HG03196 (cell line): ENCODE results near the gene STARD8.
"Not testable (repeated sequence)": the region's sequence is repeated elsewhere in the genome, so short reads cannot be mapped to it uniquely, and the experiment has no call there.

Experiments used
- ATAC-seq: cut with Tn5 transposase; IDR thresholded peaks from one replicate; pipeline ENCODE4 v1.9.1; 2021; ENCODE audit not compliant: unreplicated experiment

The STARD8 gene

DNA sequence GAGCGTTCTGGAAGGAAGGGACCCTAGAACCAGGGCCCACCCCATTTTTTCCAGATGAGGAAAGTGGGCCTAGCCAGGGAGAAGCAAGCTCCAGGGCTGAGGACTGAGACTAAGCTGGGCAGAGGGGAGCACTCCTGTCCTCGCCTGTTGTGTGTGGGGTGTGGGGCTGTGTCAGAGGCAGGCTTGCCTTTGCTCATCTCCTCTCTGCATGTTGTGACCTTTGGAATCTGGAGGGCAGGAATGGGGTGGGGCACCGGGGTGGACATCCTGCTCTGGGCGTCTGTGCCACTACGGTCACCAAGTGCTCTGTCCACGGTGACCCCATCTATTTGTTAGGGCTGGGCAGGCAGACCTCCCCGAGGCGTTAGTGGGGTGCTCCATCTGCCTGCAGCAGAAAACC lies 41.5 kb downstream of the STARD8 start:
- not testable (repeated sequence) for ATAC-seq

DNA sequence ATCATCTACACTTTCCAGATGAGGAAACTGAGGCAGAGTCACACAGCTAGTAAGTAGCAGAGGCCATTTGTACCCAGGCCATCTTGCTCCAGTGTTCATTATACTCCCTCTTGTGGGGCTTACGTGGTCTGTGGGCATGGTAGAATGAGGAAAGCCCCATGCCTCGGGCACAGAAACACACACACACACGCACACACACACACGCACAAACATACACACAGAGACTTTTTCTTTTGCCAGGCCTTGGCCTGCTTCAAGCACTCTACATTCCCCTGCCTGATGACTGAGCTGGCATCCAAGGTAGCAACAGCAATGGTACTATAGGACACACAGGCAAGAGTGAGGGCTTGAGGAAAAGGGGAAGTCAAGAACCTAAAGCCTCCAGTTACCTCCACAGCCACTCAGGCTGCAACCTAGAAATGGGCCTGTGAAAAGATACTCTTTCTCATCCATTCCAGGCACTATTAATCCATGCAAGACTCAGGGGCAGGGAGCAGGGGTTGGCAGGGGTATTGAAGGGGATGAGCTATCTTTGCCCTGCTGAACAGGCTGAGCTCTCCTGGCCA lies 43.6 kb downstream of the STARD8 start:
- no peak for ATAC-seq

DNA sequence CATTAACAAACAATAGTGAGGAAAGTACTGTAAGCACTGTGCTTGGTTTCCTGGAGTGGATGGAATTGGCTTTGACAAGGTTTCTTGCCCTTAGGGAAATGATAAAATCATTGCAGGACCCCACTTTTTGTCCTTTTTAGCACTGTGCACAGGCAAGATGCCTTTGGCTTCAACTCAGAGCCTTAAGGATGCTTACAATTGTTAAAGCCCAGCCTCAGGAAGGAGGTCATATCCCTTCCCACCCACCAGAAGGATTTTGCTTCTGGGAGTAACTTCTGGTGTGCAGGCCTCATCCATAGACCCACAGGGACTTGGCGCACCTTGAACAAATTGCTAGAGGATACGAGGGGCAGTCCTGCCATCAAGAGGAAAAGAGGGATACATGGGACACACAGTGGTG lies 44.5 kb downstream of the STARD8 start:
- ATAC-seq: no peak

DNA sequence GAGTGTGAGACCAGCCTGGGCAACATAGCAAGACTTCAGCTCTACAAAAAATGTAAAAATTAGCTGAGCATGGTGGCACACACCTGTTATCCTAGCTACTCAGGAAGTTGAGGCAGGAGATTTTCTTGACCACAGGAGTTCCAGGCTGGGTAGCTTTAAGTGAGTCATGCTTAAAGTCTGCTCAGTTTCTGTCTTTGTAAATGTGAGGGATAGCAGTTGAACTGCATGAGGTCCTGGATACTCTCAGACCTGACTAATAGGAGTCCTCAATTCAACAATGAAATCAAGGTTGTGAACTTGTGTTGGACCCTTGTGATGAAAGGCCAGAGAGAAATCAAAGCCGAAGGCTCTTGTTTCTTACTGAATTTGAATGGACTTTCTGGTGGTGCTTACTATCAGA lies 45.2 kb downstream of the STARD8 start:
- no peak for ATAC-seq

DNA sequence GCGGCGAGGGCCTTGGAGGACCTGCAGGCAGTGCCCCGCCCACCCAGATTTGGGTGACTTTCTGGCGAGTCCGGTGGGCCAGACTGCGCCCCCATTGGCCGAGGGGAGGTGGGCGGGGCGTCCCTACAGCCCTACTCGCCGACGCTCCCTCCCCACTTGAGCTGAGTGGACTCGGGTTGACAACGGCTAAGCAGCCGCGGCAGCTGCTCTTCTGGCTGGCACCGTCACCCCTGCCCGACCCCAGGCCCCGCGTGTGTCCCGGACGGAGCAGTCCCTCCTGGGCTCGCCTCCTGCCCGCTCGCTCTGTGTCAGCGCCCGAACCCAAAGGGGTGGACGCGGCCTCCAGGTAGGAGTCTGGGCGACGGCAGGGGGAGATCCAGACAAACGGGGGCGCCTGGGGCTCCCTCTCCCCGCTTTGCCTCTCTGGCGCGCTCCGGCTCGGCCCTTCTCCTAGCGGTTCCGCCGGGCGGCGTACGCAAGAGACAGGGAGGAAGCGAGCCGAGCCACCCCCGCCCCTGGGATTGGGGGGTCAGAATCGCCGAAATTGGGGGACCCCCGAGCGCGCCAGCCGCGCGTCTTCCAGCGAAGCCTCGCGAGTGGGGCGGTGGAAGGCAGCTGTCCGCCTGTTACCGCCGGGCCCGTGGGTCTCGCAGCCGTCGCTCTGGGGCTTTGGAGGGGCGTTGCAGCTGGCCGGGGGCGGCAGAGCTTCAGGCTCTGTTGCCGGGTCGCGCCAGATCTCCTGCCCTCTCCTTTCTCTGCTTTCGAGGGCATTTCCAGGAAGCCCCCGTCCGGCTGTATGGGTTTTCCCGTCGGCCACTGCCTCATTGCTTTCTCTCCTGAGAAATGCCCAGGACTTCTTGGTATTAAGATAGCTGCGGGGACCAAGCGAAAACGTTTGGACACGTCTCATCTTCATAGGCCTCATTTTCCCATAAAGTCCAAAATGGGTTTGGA lies 46.3 kb downstream of the STARD8 start:
- ATAC-seq: no peak

DNA sequence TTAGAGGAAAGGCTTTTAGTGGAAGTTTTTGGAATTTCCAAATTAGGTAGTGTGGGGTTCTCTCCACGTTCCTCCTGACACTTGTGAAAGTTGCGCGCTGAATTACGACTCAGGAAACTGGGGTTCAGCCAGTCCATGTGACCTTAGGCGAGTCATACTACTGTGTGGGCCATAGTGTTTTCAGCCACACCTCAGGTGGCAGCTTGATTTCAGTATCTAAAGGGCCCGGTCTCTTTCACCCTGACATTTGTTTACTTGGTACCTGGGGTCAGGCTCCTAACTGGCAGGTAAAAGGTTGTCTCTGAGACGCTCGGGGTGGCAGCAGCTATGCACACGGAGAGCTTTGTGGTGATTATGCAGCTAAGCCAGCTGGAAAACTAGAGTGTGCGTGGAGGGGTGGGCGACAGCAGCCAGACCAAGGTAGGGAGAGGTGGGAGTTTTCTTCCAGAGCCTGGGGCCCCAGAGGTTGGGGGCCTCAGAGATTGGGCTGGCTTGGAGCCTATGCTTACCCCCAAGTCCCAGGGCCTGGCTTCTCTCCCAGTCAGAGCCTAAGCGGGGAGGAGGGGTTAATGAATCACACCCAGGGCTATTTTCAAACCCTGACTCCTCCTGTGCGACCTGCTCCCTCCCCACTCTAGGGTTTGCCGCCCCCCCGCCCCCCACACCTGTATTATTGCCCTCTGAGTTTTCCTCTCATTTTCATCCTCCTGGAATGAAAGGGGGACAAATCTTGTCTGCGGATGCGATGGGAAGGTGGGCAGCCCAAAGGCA lies 47.2 kb downstream of the STARD8 start:
- no peak for ATAC-seq

DNA sequence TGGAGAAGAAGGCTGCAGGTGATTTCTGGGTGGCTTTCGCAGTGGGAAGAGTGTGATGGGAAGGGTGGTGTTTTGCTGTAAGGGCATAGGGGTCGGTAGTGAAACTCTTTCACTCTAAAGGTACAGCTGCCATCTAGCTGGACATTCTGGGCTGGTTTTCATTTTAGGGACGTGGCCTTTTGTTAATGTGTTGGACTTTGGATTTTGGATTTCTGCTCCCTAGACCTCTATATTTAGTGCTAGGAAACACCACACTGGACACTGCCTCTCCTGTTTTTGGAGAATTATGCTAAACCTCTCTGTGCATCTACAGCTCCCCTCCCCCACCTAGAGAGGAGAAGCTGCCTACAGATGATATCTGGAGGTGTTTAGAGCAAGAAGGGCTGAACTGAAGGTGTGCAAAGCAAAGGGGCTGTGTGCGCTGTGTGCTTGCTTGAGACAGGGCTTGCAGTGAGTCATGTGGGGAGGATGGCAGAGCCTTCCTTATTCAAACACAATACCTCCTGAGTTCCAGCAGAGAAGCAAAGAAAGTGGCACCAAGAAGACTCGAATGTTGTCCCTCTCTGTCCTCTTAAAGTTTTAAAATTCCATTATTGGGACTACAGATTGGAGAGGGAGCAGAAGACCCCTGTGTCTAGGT lies 47.9 kb downstream of the STARD8 start:
- ATAC-seq: no peak

DNA sequence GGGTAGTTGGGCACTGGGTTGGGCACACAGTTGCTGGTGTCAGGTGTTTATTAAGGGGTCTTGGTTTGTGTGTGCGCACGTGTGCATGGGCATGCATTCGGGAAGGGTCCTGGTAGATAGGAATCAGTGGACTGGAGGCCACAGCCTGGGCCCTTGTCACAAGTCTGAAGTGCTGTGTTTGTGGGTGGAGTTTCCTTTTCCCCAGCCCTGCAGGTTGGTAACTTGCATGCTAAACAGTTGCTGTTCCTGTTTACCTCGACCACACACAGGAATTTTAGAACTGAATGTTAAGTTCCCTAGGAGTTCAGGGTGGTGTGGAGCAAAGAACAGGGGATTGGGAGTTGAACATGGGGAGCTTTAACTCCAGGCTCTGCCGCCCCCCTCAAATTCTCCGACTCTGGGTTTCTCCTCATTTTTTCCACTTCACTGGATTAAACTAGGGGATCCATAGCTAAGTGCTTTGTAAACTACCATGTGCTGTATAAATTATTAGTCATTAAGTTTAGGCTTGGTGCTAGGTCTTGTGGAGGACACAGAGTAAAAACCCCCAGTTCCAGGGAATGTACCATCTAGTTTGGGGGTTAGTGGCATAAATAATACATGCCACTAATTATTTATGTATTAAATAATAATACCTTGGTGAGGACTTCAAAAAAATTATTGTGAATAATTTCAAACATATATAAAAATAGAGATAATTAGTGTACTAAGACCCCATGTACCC lies 49.0 kb downstream of the STARD8 start:
- ATAC-seq: no peak

DNA sequence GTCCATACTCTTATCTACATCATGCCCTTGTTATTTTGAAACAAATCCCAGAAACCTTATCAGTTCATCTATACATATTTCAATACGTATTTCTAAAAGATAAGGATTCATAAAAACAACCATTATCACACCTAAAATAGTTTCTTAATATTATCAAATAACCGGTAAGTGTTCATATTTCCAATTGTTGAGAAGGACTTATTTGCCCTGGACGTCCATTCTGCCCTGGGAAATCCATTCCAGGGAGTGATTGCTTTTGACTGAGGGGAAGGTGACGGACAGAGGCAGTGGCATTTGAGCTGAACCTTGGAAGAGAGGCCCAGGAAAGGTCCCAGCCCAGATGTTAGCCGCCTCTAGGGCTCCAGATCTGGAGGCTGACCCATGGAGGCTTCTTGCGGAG lies 49.6 kb downstream of the STARD8 start:
- ATAC-seq: no peak

DNA sequence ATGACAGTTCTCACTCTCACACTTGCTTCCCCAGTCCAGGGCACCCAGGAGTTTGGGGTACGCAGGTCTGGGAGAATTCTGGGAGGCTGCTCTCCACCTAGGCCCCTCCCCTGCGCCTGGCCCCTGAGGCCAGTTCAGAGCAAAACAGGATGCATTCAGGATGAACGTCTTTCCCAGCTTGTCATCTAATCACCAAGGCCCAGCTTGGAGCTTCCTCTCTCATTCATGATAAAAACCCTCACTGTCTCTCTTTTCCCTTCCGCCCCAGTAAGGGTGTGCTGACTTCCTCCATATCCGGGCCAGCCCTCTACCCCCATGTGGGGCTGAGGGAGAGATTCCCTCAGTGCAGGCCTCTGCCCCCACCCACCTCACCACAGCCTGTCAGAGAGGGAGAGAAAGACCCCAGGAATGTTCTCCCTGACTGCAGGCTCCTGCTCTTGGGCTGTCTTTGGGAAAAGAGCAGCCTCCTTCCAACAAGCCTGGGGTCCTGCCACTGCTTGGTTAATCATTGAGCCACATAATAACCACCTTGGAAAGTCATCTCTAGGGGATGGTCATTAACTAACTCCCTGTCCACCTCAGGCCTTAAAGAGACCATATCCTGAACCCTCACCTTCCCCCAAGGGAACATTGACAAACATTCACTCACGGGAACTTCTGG lies 50.1 kb downstream of the STARD8 start:
- no peak for ATAC-seq

DNA sequence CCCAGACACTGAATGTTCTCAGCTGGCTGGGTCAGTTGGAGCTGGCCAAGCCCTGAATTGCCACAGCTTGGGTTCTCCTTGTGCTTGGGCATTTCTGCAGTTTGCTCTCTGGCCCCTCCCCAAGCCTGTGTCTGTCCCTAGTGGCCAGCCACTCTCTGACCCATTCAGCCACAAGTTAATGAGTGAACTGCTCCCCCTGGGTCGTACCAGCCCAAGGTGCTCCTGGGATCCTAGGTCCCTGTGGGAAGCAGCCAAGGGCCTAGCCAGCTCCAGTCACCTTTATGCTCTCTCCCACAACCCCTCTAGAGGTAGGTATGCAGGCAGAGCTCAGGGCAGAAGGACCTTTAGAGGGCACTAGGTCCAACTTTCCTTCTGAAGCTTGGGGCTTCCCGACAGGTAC lies 51.5 kb downstream of the STARD8 start:
- no peak for ATAC-seq

DNA sequence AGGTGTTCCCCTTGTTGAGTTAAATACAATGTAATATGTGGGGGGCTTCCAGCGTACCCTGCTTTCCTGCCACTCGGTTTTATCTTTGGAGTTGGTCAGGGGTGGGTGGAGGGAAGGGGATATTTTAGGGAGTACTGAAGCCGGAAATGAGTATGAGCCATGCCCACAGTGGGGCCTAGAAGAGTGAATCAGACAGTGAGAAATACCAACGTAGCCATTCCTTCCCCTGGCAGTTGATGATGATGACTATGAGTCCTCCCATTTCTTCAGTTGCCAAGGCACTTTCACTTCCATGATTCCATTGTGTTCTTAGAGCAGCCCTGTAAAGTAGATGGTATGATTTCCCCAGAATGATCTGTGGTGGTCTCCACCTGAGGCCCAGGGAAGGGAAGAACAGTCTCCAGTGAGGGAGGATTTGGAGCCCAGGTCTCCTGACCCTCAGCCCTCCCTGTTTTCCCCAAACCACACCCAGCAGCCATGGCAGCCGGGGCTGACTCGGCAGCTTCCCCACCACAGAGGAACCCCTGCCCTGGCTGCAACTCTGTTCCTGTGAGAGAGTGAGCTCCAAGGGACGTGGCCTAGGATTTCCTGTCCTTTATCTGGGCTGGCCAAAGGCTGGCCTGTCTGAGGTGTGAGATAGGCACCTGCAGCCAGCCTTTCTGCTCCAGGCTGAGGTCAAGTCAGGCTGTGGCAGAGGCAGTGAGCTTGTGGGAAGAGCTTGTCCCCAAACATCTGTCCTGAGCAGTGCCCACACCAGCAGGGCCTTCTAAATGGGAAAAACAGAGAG lies 52.7 kb downstream of the STARD8 start:
- no peak for ATAC-seq

DNA sequence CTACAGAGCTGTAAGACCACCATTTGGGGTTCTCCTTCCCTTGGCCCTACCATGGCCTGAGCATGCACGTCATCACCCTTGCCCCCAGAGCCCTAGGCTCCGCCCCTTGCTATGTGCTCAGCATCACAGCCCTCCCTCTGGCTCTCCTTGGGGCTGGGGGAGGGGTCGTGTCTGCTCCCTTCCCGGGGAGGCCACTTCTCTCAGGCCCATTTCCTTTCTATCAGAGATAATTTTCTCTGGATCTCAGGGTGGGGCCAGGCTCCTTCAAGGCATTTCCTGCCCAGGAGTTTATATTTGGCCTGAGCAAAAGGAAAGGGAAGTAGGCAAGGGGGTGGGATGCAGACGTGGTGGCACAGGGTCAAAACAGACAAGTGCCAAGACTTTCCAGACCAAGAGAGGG lies 55.9 kb downstream of the STARD8 start:
- no peak for ATAC-seq

DNA sequence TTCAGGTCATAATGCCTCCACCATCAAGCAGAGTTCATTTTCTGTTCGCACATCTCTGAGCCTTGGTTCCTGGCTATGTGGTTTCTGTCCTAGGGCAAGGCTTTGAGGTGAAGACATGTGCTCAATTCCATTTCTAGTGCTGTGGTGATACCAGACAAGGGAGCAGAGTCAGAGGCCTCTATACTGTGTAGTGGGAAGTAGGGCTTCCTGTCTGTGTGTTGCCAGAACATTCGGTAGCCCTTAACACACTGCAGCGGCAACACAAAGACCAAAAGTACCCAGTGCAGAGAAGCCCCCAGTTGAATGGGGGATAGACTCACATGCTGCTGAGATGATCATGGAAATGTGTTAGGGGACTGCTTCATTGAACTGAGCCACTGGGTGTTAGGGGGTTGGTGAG lies 56.4 kb downstream of the STARD8 start:
- no peak for ATAC-seq

DNA sequence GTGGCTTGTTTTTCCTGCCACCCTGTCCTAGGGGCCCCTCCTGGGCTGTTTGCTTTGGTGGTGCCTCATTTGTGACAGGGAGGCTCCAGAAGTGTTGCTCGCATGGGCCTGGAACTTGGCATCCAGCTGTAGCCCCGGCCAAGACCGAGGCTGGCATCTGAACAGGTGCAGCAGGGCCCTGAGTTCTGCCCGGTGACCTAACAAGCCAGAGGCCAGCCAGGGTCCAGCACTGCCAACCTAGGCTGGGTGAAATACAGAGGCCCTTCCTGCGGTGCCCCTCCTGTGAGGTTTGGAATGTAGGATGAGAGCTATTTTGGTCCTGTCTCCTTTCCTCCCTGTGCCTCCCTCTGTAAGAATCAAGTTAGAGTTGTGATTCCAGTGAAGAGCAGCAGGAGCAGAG lies 58.5 kb downstream of the STARD8 start:
- no peak for ATAC-seq

DNA sequence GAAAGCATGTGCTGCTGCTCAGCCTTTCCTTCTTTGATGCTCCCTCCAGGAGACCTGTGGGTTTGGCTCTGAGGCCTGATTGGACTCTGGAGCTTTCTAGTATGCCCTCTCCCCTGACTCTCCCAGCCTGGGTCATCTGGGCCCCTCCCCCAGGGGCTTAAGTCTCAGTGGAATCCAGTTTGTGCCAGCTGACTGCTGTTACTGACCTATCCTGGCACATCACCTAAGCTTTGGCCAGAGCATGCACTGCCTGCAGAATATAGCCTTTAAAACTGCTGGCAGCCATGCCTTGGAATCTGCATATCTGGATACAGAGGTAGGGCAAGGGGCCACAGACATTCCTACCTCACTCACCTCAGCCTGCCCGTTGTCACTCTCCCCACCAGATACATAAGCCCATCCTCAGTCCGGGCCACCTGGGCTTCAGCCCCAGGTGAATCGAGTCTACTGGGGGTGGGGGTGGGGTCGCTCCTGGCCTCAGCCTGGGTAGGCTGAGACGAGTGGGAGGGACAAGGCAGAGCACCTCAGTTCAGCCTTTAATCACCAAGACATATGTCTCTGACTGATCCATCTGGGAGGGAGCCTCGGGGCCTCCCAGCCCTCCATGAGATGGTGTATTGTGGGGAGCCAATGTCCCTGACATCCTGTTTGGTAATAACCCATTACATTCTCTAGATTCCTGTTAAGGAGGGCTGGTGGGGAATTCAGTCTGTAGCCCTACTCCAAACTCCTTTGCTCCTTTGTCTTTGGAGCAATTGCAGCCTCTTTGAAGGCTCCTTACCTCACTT lies 61.2 kb downstream of the STARD8 start:
- ATAC-seq: no peak

DNA sequence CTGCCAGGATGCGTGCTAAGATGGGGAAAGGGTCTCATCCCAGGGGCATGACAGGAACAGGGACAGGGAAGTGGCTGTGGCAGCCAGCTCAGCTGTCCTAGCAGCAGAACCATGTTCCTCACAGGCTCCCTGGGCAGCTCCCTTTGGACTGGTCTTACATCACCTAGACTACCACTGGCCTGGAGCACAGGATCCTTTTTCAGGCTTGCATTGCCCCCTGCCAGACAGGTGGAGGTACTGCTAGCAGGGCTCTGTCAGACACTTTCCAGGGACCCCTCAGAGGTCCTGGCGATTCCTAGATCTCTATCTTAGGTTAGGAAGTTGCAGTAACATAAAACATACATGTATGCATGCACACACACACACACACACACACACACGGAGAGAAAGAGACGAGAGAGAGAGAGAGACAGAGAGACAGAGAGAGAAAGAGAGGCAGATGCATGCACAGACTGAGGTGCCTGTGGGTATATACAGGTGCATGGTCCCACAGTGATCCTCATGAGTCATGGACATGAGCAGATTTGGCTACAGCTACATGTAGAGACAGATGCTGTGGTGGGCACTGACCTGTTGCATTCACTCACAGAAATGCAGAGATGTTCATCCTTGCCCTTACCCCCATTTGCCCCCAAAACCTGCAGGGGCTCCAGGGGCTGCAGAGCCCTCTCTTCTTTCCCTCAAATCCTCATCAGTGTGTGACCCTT lies 63.6 kb downstream of the STARD8 start:
- ATAC-seq: no peak

DNA sequence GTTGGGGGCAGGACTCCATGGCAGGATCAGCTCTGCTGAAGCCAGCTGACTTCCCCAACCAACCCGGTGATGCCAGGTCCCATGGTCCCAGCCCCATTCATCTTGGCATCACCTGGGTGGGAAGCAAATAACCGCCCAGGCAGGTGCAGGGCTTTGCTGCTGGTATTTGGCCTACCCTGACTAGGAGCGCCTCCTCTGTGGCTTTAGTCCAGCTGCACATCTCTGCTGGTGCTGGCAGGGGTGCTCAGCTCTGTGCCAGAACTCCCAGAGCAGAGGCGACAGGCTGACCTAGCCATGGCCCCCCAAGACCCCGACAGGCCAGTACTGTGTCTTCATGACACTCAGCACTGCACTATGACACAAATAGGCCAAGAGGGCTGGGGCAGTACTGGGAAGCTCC lies 64.4 kb downstream of the STARD8 start:
- ATAC-seq: no peak
